Activated CD4-positive, alpha-beta T cell treated with anti-CD3 and anti-CD28 coated beads, Interleukin-2, amount 50 U/mL, for 16 hours (primary cell): ENCODE data around the gene B4GALT2.

Source experiments
- DNase-seq: peaks from one replicate; pipeline ENCODE4 v3.0.0-alpha.2; 2020

B4GALT2 gene

DNA sequence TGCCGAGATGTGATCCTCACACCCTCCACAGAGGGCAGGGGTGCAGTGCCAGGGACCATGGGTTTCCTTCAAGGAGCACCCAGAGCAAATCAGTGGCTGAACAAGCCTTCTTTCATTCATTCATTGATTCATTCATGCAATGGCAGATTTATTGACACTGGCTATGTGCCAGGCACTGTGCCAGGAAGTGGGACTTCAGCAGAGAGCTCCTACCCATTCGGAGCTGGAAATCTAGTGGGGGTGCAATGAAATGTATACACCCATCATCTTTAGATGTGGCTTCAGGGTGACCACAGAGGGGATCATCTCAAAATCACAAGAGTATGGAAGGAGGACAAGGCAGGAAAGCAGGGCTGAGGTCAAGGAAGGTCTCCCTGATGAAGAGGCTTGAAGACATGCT lies 33.4 kb downstream of the B4GALT2 start:
- no peak for DNase-seq

DNA sequence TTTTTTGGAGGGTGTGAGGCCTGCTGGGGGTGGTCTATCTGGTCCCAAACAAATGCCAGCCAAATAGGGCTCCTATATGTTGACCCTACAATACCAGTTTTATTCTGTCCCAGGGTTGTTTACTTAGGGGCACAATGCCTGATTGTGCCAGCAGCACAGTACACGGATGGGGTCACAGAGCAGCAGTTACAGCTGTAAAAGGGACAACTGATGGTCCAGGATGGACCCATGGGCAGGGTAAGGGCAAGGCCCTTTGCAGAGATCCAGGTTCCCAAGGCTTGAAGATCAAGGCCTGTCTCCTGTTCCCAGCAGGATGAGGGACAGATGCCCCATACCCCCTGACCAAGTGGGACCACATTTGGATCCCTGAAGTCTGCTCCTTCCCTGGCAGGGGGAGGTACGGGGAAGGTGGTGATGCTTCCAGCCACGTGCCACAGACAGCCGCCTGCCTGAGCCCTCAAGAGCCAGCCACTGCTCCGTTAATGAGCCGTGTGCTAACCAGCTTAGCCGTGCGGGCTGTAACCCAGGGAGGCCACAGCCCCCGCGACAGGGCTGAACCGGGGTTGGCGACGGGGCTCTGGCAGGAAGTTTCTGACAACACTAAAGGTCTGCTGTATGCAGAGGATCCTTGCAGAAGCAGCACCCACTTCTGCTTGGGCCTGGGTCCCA lies 34.1 kb downstream of the B4GALT2 start:
- no peak for DNase-seq

GRCh38 chr1:44013949-44014348 lies 34.9 kb downstream of the B4GALT2 start:
- no peak for DNase-seq

DNA sequence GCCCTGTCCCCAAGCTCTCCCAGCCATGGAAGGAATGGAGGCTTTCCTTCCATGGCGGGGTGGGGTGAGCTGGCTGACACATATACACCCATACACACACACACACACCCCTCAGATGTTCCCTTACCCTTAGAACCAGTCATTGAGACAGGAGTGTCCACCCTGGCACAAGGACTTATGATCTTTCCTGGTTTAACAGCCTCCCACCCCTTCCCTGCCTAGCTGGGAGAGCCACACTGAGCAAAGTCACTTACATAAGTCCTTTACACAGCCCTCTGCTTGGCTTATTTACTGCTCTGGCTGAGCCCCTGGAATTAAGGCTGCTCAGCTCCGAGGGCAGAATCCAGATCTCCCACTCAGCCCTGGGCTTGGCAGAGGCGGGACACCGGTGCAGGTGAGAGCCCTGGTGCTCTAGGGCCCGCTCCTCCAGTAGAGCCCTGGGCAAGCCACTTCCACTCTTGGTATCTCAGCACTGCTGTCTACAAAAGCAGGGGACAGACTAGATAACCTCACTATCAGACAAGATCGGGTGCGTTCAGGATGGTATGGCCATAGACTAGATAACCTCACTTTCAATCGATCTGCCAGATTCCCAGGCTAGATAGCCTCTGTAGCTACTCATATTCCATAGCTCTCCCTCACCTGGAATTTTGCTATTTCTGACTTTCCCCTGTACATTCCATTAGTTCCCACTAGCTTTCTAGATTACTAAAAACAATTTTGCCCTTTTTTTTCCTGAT lies 35.5 kb downstream of the B4GALT2 start:
- no peak for DNase-seq

- no peak for DNase-seq
Measured at GRCh38 chr1:44015206-44015605, 36.2 kb downstream of the B4GALT2 start.

DNA sequence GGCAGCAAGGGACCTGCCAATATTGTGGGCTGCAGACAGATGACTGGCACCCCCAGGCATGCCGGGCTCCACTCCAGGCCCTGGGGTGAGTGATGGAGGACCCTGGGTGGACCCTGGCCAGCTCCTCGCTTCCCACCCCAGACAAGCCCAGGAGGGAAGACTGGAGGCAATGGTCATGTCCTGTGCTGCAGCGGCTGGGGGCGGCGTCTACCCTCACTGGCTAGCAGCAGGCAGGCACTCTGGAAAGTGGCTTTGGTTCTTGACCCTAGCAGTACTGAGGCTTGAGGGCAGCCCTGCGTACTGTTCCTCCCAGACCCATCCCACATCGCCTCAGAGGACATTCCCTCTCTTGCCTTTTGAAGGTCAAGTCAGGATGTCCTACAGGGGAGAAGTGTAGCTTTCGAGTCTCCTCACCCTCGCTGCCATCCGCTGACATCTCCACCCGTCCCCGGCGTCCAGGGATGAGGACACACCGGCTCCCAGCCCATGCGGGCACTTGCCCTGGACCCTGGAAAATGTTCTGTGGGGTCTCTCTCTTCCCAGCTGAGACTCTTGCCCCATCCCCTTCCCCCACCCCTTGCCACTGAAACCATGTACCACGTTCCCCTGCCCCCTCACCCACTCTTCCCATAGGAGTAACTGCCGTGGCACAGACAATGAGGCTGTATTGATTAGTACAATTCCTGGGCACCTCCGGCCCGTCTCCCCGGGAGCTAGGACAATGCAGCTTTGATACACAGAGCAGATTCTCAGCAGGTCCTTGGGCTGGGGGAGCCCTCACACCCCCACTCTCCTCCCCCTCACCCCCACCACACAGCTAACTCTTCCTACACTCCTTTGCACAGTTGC lies 37.3 kb downstream of the B4GALT2 start:
- no peak for DNase-seq

DNA sequence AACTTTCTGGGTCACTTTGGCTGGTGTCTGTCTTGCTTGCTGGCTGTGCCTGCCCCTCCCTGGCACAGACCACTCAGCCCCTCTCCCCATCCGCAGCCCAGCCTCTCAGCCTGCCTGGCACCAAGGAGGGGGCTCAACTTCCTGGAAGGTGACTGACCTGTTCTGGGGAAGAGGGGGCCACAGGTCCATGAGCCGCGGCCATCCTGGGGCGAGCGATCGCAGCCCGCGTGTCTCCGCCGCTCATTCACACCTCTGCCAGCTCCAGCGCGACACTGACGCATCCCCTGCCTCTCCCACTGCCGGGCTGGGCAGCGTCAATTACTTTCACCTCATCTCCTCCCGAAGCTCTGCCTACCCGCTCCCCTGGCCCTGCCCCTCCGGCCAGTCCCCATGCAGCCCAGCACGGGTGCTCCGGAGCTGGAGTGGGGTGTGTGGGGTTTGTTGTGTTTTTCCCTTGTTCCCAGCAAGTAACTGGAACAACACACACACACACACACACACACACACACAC lies 37.9 kb downstream of the B4GALT2 start:
- DNase-seq = no peak

- no peak for DNase-seq
Measured at GRCh38 chr1:44019466-44019948, 40.5 kb downstream of the B4GALT2 start.

DNA sequence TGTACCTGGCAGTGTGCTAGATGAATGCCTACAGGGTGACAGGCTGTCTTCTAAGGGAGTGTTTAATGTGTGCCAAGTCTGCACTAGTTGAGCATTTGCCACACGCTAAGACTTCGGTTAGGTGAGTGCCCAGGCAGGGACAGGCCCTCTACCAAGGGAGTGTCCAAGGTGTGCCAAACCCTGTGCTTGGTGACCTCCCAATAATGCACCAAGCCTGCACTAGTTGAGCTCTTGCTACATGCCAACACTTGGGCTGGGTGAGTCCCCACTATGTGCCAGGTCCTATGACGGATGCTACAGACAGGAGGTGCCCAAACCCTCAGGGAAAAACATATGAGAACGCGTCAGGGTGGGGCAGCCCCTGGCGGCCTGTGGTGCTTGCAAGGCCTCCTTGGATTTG lies 41.5 kb downstream of the B4GALT2 start:
- DNase-seq = no peak

GRCh38 chr1:44021156-44021555 lies 42.1 kb downstream of the B4GALT2 start:
- no peak for DNase-seq

DNA sequence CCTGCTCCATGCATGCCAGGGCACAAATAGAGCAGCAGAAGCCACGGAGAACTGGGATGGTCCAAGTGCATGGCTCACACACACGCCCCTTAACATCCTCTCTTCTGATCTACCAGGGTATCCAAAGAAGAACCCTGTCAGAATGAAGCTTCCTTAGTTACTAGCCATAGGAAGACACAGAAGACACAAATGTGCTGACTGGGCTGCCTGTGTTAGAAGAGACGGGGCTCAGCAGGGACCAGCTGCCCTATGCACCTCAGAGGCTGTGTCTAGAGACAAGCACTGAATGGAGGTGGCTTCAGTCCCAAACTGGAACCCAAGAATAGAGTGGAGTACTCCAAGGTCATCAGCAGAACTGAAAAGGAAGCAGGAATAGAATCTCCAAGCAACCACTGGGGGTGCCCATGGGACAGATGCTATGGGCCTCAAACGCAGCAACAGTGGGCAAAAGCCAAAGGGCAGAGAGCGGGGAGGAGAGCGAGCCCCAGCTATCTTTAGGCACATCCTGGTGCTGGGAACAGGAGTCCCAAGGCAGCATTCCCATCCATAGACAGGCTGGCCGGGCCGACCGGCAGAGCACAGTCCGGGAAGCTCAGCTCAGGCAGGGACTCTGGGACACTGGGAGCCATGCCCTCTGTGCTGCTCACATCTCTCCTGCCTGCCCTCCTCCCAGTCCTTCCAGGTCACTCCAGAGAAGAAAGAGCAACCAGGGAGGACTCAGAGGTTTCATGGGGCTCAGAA lies 42.7 kb downstream of the B4GALT2 start:
- no peak for DNase-seq

DNA sequence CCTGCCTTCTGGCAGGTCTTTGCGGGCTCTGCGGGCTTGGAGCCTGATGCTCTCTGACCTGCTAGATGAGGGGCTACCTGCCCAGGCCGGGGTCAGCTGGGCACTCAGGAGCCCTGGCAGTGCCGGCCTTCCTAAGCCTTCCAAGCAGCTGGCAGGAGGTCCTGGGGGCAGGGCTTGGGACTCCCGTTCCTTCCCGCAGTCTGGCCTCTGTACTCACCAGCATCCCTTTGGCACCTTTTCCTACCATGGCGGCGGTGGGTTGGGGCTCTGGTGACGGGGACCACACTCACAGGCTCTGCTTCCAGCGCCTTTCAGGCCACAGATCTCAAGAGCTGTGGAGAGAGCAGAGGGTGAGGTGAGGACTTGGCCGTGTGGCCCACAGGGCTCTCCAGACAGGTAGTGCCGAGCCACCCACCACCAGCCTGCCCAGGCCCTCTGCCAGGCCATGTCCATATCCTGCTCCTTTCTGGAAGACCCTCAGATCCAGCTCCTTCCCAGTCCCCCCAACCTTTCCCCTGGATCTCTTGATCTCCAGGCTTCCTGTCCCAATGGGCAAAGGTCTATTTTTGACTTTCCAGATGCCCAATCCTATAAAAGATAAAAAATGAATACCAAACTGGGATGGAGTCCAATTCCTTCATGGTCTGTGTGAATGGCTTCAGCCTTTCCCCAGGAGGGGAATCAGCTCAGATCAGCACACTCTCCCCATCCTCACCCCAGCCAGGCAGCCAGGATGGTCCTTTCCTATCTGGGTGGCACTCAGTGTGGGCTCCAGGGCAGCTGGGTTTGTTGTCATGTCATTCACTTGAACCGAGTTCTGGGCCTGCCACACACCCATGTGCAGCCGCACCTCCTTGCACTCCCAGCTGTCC lies 45.3 kb downstream of the B4GALT2 start:
- DNase-seq = no peak

DNA sequence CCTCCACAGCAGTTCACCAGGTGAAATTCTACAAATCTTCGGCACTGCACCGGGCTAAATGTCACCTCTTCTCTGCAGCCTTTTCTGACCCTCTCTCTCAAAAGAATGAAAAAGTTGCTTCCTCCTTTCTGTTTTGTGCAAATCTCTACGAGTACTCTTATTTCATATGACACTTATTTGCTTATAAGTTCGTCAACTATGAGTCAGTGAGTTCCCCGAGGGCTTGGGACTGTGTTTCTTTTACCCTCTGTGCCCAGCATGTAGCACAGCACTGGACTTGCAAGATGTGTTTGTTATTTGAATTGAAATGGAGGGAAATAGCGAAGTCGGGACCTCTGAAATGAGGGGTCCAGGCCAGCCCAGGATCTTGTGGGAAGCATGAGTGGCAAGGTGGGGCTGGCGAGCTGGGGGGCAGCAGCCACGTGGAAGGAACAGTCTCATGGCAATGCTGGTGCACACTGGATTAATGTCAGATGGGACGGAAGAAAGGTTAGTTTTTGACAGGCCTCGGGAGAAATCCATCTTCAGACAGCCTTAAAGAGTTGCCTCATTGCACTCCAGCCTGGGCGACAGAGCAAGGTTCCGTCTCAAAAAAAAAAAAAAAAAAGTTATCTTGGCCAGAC lies 46.0 kb downstream of the B4GALT2 start:
- DNase-seq = no peak

DNA sequence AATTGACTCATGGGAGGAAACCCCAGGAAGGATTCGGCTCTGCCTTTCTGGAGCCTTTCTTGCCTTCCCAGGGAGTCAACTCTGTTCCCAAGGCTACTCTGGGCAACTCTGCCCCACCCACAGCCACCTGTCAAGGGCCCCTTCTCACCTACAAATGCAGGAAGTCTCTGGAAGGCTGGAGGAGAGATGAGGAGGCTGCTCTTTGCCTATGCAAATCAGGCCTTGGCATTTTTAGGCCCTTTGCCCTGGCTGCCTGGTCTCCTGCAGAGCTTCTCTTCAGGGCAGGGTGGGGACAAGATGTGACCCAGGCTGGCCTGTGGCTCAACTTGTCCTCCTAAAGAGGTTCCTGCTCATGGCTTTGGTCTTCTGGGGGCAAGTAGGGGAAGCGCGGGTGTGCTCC lies 46.8 kb downstream of the B4GALT2 start:
- no peak for DNase-seq

- DNase-seq = no peak
Measured at GRCh38 chr1:44027320-44027719, 48.3 kb downstream of the B4GALT2 start.

GRCh38 chr1:44029260-44029910 lies 50.4 kb downstream of the B4GALT2 start:
- no peak for DNase-seq

DNA sequence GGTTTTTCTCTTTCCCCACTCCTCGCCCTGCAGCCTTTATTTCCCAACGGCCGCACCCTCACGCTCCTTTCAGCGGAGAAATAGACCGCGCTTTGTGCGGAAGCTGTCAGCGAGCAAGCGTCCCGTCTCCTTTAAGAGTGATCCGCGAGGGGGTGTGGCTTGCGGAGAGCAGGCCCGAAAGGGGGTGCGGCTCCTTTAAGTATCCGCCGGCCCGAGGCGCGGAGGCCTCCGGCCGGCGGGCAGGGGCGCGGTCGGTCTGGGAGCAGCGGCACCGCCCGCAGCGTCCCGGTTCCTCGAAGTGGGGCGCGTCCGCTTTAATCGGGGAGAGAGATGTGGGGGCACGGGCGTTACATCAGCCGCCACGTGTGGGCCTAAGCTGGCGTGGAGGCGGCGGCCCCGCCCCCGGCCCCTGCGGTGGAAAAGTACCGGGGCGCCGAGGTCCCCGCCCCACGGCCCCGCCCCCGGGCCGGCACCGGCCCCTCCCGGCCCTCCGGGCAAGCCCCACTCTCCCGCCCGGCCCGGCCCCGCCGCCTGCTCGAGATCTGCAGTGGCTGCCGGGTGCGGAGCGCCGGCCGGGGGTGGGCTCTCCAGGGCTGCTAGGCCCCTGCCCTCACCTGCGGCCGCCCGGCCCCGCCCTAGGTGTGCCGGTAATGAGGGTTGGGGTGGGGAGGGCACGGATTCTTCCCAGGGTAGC lies 51.0 kb downstream of the B4GALT2 start:
- DNase-seq = peak; percentile 90

- peak; percentile 39 for DNase-seq
Measured at GRCh38 chr1:44030605-44031251, 51.7 kb downstream of the B4GALT2 start.
